ENCODE results near the gene FMN2.

- no peak for TF ChIP-seq CTCF (IDR thresholded peaks at IDR 0.05)
- TF ChIP-seq POLR2A (IDR thresholded peaks at IDR 0.05), result no peak
- TF ChIP-seq EP300 (IDR thresholded peaks at IDR 0.05), result no peak
Observed at GRCh38 chr1:240495601-240496000, 403.9 kb downstream of the FMN2 start.
